Thymus (tissue), 11 donors: ENCODE data around the gene TMEM250. TPM values are rescaled to one million over a fixed set of nuclear protein-coding genes. Genes with fewer than 3 reads are reported as not detected.

Source experiments
- DNase-seq, 9 donors: peaks; one replicate each; pipeline ENCODE4 v3.0.0-alpha.2; 2013; ENCODE audit warnings: low spot score in 9 of 9, low read depth in 6 of 9, missing footprints in 1 of 9
- H3K27ac ChIP-seq, 2 donors: one replicate each; pipeline ENCODE4 v1.5.1; 2013; ENCODE audit warnings: control low read depth in 1 of 2, low read depth in 1 of 2, low read length in 1 of 2, mild to moderate bottlenecking in 1 of 2, moderate library complexity in 1 of 2
- H3K27me3 ChIP-seq, 2 donors: one replicate each; pipeline ENCODE4 v1.5.1; 2013; ENCODE audit warnings: low read length in 1 of 2; ENCODE audit not compliant: control insufficient read depth in 2 of 2, insufficient read depth in 1 of 2
- H3K36me3 ChIP-seq, 2 donors: one replicate each; pipeline ENCODE4 v1.5.1; 2013; ENCODE audit warnings: low read length in 1 of 2, mild to moderate bottlenecking in 1 of 2, moderate library complexity in 1 of 2; ENCODE audit not compliant: control insufficient read depth in 2 of 2, insufficient read depth in 2 of 2
- H3K4me1 ChIP-seq, 2 donors: one replicate each; pipeline ENCODE4 v1.5.1; 2013; ENCODE audit warnings: low read length in 2 of 2; ENCODE audit not compliant: control insufficient read depth in 2 of 2, insufficient read depth in 2 of 2
- H3K4me3 ChIP-seq, 2 donors: one replicate each; pipeline ENCODE4 v1.5.1; 2013; ENCODE audit warnings: low read length in 2 of 2, control low read depth in 1 of 2, mild to moderate bottlenecking in 1 of 2
- H3K9me3 ChIP-seq, 2 donors: one replicate each; pipeline ENCODE4 v1.5.1; 2013; ENCODE audit warnings: low read length in 1 of 2, mild to moderate bottlenecking in 1 of 2; ENCODE audit not compliant: control insufficient read depth in 2 of 2, insufficient read depth in 1 of 2
- WGBS: extraction: QIAGEN DNeasy Blood & Tissue Kit; methylation state at CpG from one replicate; pipeline ENCODE4 v1.1.7; 2013; 5-methylcytosine and 5-hydroxymethylcytosine counted together
- polyA plus RNA-seq: library from polyadenylated mRNA; stranded (reverse); fragments of 200-250 nt; gene quantifications from one replicate; pipeline ENCODE4 v1.2.3, GENCODE V29; 2013
- total RNA-seq: library from RNA; stranded (reverse); fragments of 120-200 nt; gene quantifications from one replicate; pipeline ENCODE4 v1.2.4, GENCODE V29; 2013
- donor health status: healthy.

Gene TMEM250
- total and polyA plus RNA-seq, 2 donors = 19.2 to 22.4 TPM

DNA sequence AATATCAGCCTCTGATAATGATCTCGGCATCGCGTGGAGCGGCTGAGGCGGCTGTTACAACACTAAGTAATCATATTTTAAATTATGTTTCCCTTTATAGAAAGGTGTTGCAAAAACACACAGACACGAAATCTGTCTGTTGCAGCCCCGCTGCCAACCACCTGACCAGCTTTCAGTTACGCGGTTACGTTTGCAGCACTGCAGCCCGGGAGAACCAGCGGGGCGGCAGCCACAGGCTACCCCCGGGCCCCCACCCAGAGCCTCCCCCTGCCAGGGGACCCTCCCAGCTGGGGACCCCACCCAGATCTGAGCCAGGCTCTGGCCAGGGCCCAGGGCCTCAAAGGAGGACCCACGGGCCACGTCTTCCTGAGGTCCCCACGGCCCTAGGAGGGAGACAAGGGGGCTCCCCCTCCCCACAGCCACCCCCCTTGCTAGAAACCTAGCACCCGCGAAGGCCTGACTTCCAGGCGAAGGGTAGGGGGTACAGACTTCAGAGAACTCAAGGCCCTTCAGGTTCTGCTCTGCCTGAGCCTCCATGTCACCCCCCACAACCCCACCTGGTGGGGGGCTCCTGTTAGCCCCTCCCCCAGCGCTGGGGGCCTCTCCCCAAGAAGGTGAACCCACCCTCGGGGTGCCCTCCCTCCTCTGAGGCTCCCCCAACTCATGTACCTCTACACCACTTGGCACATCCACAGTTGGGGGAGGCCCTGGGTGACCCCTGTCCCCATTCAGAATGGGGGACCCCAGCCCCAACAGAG lies 29.6 kb downstream of the TMEM250 start:
- no peak for DNase-seq
- peaks cover 0 to 10% of the 10 kb centered on the region in 2 donors for H3K4me1 ChIP-seq

GRCh38 chr9:136088481-136088938 lies 30.2 kb downstream of the TMEM250 start:
- Histone ChIP-seq H3K9me3 (no peaks in the 10 kb centered on the region), H3K27me3 (peaks cover 11 to 48% of the 10 kb centered on the region in 2 donors), H3K36me3 (no peaks in the 10 kb centered on the region), H3K27ac (no peak overlapping the region), H3K4me3 (no peak overlapping the region), H3K4me1 (peaks cover 0 to 9% of the 10 kb centered on the region in 2 donors)
- no peak for DNase-seq
- WGBS = 70% methylated on average over 15 of the region's 15 CpGs

More for the DNA sequence above, 29.6 kb downstream of the TMEM250 start:
- Histone ChIP-seq H3K27ac (no peak overlapping the region), H3K4me3 (no peak overlapping the region), H3K27me3 (peaks cover 17 to 54% of the 10 kb centered on the region in 2 donors), H3K36me3 (no peaks in the 10 kb centered on the region), H3K9me3 (no peaks in the 10 kb centered on the region)
- WGBS = 10% methylated on average over 22 of the region's 22 CpGs

DNA sequence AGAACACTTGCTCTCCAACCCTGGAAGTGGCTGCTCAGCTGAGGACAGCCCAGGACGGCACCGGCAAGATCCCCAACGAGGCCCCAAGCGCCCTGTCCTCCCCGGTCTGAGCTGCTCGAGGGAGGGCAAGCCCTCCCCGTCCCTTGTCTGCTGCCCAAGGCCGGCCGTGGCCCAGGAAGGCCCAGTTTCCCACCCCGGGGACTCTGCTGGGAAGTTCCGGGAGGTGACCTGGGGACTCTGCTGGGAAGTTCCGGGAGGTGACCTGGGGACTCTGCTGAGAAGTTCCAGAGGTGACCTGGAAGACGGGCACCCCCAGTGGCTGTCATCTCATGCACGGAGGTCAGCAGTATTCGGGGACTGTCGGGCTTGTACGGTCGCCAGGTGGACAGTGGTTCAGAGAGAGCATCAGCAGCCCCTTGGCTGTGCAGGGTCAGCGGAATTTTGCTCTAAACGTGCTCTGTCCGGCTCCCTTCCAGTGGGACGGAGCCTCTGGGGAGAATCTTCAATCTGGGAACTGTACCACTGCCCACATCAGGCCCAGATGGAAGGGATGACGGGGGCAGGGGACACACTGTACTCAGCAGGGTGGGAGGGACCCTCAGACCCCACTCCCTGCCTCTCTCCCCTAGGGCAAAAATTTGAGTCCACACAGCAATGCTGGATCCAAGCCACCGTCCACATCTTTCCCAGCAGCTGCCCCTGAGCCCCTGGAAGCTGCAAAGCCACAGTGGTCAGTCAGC lies 30.8 kb downstream of the TMEM250 start:
- DNase-seq = no peak
- Histone ChIP-seq H3K4me1 (peaks cover 0 to 9% of the 10 kb centered on the region in 2 donors), H3K36me3 (no peaks in the 10 kb centered on the region), H3K9me3 (no peaks in the 10 kb centered on the region), H3K4me3 (no peak overlapping the region), H3K27me3 (peaks cover 5 to 42% of the 10 kb centered on the region in 2 donors), H3K27ac (no peak overlapping the region)
- WGBS = 96% methylated on average over 24 of the region's 24 CpGs

GRCh38 chr9:136086951-136087740 lies 31.5 kb downstream of the TMEM250 start:
- peaks cover 0 to under 1% of the 10 kb centered on the region in 2 donors for H3K9me3 ChIP-seq
- H3K27me3 ChIP-seq = peaks cover under 1 to 34% of the 10 kb centered on the region in 2 donors
- 92% methylated on average over 21 of the region's 21 CpGs for WGBS
- no peak overlapping the region for H3K4me3 ChIP-seq
- no peaks in the 10 kb centered on the region for H3K36me3 ChIP-seq
- peaks cover 0 to 9% of the 10 kb centered on the region in 2 donors for H3K4me1 ChIP-seq
- no peak for DNase-seq
- H3K27ac ChIP-seq = no peak overlapping the region

DNA sequence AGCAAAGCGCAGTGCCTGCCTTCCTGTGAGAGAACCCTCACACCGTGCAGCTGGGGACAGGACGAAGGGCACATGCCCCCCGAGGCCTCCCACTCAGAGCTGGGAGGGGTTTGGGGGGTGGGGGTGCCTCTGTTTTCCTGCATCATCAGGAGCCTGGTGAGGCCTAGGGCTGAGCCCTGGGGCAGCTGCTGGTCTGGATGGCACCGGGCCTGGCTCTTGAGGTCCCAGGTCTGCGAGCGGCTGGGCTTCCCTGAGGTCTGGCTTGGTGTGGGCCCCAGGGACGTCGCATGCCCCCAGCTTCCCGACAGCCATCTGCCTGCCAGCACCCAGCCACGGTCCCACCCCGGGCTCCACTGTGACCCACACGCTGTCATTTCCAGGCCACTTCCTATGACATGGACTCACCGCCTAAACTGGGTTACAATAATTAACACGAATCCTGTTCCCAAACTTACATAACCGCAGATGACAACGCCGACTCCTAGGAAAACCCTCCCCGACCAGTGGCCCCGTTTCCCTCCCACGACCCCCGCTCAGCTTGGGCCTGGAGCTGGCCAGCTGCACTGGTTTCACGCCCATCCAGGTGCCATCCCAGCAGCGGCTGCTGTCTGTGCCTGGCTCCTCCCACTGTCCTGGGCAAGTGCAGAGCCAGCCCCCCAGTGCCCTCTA lies 32.3 kb downstream of the TMEM250 start:
- H3K4me1 ChIP-seq = peaks cover 0 to 9% of the 10 kb centered on the region in 2 donors
- WGBS = 95% methylated on average over 24 of the region's 24 CpGs
- H3K9me3 ChIP-seq = peaks cover 0 to 1% of the 10 kb centered on the region in 2 donors
- DNase-seq = no peak
- no peaks in the 10 kb centered on the region for H3K36me3 ChIP-seq
- peaks cover 0 to 26% of the 10 kb centered on the region in 2 donors for H3K27me3 ChIP-seq
- no peak overlapping the region for H3K4me3 ChIP-seq
- H3K27ac ChIP-seq = no peak overlapping the region

DNA sequence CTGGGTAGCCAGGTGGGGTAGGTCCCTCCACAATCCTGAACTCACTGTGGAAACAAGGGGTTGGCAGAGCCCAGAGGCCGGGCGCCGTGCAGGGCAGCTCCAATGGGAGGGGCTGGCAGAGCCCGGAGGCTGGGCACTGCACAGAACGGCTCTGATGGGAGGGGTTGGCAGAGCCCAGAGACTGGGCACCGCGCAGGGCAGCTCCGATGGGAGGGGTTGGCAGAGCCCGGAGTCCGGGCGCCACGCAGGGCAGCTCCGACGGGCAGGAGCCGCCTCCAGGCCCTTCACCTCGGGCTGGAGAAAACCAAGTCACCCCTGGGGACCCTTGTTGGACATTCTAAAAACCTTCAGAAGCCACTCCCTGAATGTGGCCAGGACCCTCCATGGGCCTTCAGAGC lies 32.9 kb downstream of the TMEM250 start:
- Histone ChIP-seq H3K27ac (no peak overlapping the region), H3K9me3 (peaks cover 0 to 1% of the 10 kb centered on the region in 2 donors), H3K4me1 (peaks cover 0 to 9% of the 10 kb centered on the region in 2 donors), H3K4me3 (no peak overlapping the region), H3K27me3 (peaks cover 0 to 22% of the 10 kb centered on the region in 2 donors), H3K36me3 (no peaks in the 10 kb centered on the region)
- no peak for DNase-seq
- WGBS = 96% methylated on average over 16 of the region's 16 CpGs

- Histone ChIP-seq H3K36me3 (no peaks in the 10 kb centered on the region), H3K27ac (no peak overlapping the region), H3K27me3 (peaks cover 0 to 12% of the 10 kb centered on the region in 2 donors), H3K9me3 (peaks cover 0 to 1% of the 10 kb centered on the region in 2 donors), H3K4me1 (peaks cover 0 to 6% of the 10 kb centered on the region in 2 donors), H3K4me3 (no peak overlapping the region)
- no peak for DNase-seq
- 89% methylated on average over 33 of the region's 33 CpGs for WGBS
Measured at GRCh38 chr9:136084063-136084944, 34.4 kb downstream of the TMEM250 start.

- Histone ChIP-seq H3K27me3 (peaks cover 0 to 5% of the 10 kb centered on the region in 2 donors), H3K36me3 (no peaks in the 10 kb centered on the region), H3K9me3 (peaks cover 0 to 1% of the 10 kb centered on the region in 2 donors), H3K4me1 (no peaks in the 10 kb centered on the region), H3K4me3 (no peak overlapping the region), H3K27ac (no peak overlapping the region)
- WGBS = 95% methylated on average over 24 of the region's 24 CpGs
- no peak for DNase-seq
Measured at GRCh38 chr9:136083558-136084062, 35.1 kb downstream of the TMEM250 start.
